ENCODE measurements around the gene PSG5.
"Not testable (repeated sequence)": the region's sequence is repeated elsewhere in the genome, so short reads cannot be mapped to it uniquely, and the experiment has no call there.

PSG5 gene

DNA sequence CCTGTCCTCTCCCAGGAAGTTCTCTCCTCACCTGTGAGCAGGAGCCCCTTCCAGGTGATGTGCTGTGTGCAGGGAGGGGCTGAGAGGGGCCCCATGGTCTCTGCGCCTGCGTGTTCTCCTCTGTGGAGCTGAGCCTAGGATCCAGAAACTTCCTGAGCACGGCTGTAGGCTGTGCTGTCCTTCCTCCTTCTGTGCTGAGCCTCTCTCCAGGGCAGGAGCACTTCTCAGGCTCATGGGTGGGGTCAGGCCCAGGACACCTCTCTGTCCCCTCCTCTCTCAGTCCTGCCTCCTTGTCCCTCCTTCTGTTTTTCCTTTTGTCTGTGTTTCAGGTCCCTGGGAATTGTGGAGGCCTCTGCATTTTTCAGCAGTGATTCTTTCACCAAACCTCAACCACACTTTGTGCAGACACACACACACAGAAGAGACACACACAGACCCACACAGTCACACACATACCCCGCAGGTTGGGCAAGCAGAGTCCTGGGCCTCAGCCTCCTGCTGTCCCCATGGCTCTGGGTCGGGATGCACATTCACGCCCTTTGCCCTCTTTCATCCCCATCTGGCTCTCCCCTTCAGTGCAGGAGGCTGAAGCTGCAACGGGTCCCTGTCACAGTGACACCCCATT lies at the start of gene PSG5:
Gene PSG5 (minus strand): TSS at position 226 of the 625 bp plus-strand sequence. CDS start 131 bp downstream, at position 95.
- H3K4me1 ChIP-seq; H3K36me3 ChIP-seq (replicated peaks); H3K27me3 ChIP-seq (ENCODE audit: low read depth); H3K4me3 ChIP-seq; DNase-seq (ENCODE audit: low spot score in 2 of 2); H3K9me3 ChIP-seq: not testable (repeated sequence)
- in situ Hi-C loops (cut with MboI; ENCODE audit: low sequenced_read_pairs), result loop anchor here (10.0 kb wide), 1 partner anchor 82 kb away; no protein-coding TSS in a partner anchor

DNA sequence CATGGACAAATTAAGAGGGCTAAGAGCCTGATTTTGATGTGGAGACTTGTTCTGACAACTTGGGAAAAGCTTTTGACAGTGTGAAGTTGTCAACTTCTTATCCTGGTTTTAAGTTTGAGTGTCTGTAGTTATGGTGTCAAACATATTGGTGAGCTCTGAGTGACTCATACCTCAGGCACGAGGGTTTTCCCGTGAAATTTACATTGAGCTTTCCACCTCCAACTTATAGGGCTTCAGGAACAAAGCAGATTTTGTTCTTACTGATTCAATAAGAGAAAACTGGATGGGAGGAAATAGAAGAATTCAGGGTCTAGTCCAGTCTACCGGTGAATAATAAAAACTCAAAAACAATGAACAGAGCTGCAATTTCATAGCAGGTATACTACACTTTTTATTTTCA lies 49.4 kb upstream of the PSG5 start:
- not testable (repeated sequence) for H3K27me3 ChIP-seq (ENCODE audit: low read depth); H3K36me3 ChIP-seq (replicated peaks); H3K4me1 ChIP-seq; DNase-seq (ENCODE audit: low spot score in 2 of 2); H3K9me3 ChIP-seq; H3K4me3 ChIP-seq
- in situ Hi-C loops (cut with MboI; ENCODE audit: low sequenced_read_pairs), result loop anchor here (25.0 kb wide), 1 partner anchor 202 kb away; no protein-coding TSS in a partner anchor

DNA sequence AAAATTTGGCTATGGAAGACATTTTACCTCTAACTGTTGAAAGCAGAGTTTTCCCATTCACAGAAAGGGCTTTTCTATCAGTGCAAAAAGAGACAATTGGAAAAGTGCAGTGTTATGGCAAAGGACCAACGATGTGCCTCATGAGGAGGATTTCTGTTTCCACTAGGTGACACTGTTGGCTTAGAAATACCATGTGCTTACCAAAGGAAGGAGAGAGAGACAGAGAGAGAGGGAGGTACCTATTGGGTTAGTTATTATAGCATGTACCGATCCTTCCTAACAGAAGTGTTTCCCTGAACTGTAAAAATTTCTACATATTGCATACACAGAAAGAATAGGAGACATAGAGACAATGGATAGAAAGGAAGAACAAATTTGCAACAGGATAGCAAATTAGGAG lies 43.0 kb upstream of the PSG5 start:
- in situ Hi-C loops (cut with MboI; ENCODE audit: low sequenced_read_pairs), result loop anchor here (25.0 kb wide), 1 partner anchor 208 kb away; no protein-coding TSS in a partner anchor
- DNase-seq (ENCODE audit: low spot score in 2 of 2), result peak; percentile 45 to 71
- Histone ChIP-seq H3K27me3 (ENCODE audit: low read depth) (no peaks in the 10 kb centered on the region), H3K9me3 (no peaks in the 10 kb centered on the region), H3K4me3 (no peak overlapping the region), H3K36me3 (replicated peaks) (no peaks in the 10 kb centered on the region), H3K4me1 (no peaks in the 10 kb centered on the region)

DNA sequence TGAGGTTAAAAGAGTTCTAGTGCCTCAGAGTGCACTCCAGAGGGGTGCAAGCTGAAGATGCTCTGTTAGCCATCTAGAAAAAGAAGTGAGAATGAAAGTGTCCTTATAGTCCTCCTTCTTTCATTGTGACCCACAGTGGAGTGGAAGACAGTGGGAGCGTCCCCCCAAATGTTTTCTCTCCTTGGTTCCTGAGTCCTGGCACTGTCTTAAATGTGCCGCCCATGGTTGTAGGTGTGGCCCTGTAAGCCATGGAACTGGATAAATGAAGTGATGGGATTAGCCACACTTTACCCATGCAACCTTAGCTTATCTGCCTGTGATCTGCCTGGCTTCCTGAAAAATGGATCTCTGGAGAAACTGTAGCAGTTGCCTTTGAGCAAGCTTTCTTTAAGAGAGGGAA lies 42.4 kb upstream of the PSG5 start:
- not testable (repeated sequence) for DNase-seq (ENCODE audit: low spot score in 2 of 2); H3K9me3 ChIP-seq

DNA sequence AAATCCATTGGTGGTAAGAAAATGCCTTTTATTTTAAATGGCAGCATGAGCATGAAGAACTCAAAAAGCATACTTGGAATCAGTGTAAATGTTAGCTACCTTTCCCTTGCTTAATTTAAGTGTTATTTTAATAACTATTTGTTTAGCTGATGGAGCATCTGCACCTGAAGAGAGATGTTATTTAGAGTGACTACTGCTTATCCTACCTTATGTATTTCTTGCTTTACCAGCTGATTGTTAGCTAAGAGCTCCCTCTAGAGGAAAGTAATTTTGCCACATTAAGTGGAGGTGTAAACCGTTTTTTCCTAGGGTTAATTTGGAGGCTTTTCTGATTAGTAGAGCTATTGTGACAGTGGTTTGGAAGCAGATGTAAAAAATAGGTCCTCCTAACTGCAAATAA lies 40.6 kb upstream of the PSG5 start:
- in situ Hi-C loops (cut with MboI; ENCODE audit: low sequenced_read_pairs), result loop anchor here (25.0 kb wide), 1 partner anchor 210 kb away; no protein-coding TSS in a partner anchor
- not testable (repeated sequence) for DNase-seq (ENCODE audit: low spot score in 2 of 2); H3K9me3 ChIP-seq

More for the DNA sequence above, 42.4 kb upstream of the PSG5 start:
- not testable (repeated sequence) for H3K4me3 ChIP-seq; H3K27me3 ChIP-seq (ENCODE audit: low read depth); H3K36me3 ChIP-seq (replicated peaks); H3K4me1 ChIP-seq
- in situ Hi-C loops (cut with MboI; ENCODE audit: low sequenced_read_pairs), result loop anchor here (25.0 kb wide), 1 partner anchor 209 kb away; no protein-coding TSS in a partner anchor

DNA sequence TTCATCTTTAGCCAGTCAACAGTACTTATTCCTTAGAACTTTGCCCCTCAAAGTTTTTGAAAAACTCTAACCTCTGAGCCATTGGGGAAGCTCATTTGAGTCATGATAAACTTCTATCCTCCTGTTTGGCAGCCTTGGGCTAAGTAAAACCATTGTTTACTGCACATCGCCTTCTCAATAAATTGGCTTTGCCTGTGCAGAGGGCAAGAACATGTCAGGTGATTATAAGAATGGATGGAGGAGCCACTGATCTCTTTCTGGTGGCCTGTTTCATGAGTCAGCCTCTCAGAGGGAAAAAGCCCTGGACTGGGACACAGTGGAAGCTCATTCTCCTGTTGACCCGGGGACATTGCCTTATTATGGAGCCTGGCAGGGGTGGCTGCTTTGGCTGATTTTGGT lies 38.5 kb upstream of the PSG5 start:
- DNase-seq (ENCODE audit: low spot score in 2 of 2), result no peak
- Histone ChIP-seq H3K9me3 (no peaks in the 10 kb centered on the region), H3K4me1 (no peaks in the 10 kb centered on the region), H3K36me3 (replicated peaks) (no peaks in the 10 kb centered on the region), H3K4me3 (no peak overlapping the region), H3K27me3 (ENCODE audit: low read depth) (no peaks in the 10 kb centered on the region)
- in situ Hi-C loops (cut with MboI; ENCODE audit: low sequenced_read_pairs), result loop anchor here (25.0 kb wide), 1 partner anchor 212 kb away; no protein-coding TSS in a partner anchor

More for the DNA sequence above, 40.6 kb upstream of the PSG5 start:
- H3K4me1 ChIP-seq; H3K4me3 ChIP-seq; H3K27me3 ChIP-seq (ENCODE audit: low read depth); H3K36me3 ChIP-seq (replicated peaks): not testable (repeated sequence)

DNA sequence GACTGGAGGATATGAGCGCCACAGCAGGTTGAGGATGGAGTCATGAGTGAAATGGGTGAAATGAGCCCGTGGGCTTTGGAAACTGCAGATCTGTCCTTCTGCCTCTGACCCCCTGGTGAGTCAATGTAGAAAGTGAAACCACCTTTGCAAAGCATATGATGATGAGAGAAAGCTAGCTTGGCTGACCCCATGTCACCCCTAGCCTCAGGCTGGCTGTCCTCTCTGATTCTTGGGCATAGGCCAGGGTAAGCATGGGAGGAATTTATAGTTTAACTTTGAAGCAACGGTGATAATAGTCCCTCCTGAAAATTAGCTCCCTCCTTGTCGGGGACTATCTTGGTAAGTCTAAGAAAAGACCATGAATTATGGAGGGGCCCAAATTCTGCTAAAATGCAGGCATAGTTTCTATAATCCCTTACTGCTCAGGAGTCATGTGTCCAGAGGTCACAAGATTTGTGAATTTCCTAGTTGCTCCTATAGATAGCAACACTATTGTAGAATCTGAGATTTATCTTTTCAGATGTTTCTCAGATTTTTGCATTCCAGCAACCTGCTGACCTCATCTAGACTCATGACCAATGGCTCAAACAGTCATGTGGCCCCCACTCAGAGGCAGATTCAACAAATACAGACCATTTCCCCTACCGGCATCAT lies 38.0 kb upstream of the PSG5 start:
- H3K4me1 ChIP-seq; H3K9me3 ChIP-seq; in situ Hi-C loops (cut with MboI; ENCODE audit: low sequenced_read_pairs); H3K36me3 ChIP-seq (replicated peaks); DNase-seq (ENCODE audit: low spot score in 2 of 2); H3K4me3 ChIP-seq; H3K27me3 ChIP-seq (ENCODE audit: low read depth): not testable (repeated sequence)

DNA sequence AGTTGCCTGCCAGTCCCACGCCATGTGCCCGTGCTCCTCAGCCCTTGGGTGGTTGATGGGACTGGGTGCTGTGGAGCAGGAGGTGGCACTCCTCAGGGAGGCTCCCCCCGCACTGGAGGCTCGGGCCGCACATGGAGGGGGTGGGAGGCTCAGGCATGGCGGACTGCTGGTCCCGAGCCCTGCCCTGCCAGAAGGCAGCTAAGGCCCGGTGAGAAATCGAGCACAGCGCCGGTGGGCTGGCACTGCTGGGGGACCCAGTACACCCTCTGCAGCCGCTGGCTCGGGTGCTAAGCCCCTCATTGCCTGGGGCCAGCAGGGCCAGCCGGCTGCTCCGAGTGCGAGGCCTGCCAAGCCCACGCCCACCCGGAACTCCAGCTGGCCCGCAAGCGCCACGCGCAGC lies 35.6 kb upstream of the PSG5 start:
- in situ Hi-C loops (cut with MboI; ENCODE audit: low sequenced_read_pairs); H3K36me3 ChIP-seq (replicated peaks); H3K4me1 ChIP-seq; H3K27me3 ChIP-seq (ENCODE audit: low read depth); H3K9me3 ChIP-seq; DNase-seq (ENCODE audit: low spot score in 2 of 2); H3K4me3 ChIP-seq: not testable (repeated sequence)

DNA sequence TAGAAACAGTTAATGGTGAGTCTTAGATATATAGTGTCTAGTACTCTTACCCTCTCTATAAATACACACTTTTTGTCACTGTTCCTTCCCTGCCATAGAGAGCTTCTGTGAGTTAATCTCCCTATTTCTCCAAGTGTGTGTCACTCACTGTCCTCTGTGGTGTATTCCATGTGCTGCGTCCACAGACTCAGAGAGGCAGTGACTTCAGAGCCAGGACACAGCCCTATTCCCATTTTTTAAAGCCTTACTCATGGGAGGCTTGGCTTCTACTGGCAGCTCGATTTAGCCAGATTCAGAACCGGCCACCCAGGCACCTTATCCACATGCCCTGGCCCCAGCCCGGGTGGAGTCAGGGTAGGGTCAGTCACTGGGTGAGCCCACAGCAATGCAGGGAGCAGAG lies 32.8 kb upstream of the PSG5 start:
- H3K4me3 ChIP-seq; H3K9me3 ChIP-seq; H3K36me3 ChIP-seq (replicated peaks); DNase-seq (ENCODE audit: low spot score in 2 of 2); in situ Hi-C loops (cut with MboI; ENCODE audit: low sequenced_read_pairs); H3K27me3 ChIP-seq (ENCODE audit: low read depth); H3K4me1 ChIP-seq: not testable (repeated sequence)

DNA sequence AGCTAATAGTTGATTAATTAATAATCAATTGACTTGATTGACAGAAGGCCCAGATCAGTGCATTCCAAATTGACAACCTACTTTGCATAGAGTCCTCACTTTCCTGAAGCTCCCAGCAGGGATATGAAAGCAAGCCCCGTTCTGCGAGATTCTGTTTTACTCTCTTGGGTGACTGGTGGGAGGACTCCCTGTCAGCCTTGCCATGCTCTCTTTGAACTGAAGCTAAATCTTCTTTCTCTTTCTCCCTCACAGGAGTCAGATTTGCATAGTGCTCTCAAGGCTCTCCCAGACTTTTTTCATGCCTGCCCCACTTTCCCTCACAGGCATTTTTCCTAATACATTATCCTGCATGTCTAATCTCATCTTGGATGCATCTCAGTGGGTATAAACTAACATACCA lies 29.5 kb upstream of the PSG5 start:
- not testable (repeated sequence) for H3K4me1 ChIP-seq

DNA sequence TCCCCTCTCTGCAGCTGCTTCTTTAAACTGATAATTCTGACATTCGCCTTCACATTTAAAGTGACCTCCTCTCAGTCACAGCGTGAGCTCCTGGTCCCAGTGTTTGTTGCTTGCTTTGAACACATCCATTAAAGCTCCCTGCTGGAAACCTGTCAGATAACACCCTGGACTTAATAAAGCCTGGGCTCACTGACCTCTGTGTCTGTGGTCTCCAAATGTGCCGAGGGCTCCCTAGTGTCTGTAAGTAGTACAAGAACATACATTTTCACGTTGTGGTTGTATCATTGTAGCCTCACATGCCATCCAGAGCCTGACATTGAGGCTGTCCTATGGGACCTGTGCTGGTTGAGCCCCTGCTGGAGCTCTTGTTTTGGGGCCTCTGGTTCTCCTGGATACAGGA lies 21.7 kb upstream of the PSG5 start:
- DNase-seq (ENCODE audit: low spot score in 2 of 2), result no peak
- Histone ChIP-seq H3K4me3 (no peak overlapping the region), H3K27me3 (ENCODE audit: low read depth) (no peaks in the 10 kb centered on the region), H3K4me1 (no peaks in the 10 kb centered on the region), H3K9me3 (no peaks in the 10 kb centered on the region), H3K36me3 (replicated peaks) (no peaks in the 10 kb centered on the region)
- in situ Hi-C loops (cut with MboI; ENCODE audit: low sequenced_read_pairs), result no loop called here

More for the DNA sequence above, 29.5 kb upstream of the PSG5 start:
- DNase-seq (ENCODE audit: low spot score in 2 of 2); in situ Hi-C loops (cut with MboI; ENCODE audit: low sequenced_read_pairs); H3K27me3 ChIP-seq (ENCODE audit: low read depth); H3K9me3 ChIP-seq; H3K36me3 ChIP-seq (replicated peaks); H3K4me3 ChIP-seq: not testable (repeated sequence)

DNA sequence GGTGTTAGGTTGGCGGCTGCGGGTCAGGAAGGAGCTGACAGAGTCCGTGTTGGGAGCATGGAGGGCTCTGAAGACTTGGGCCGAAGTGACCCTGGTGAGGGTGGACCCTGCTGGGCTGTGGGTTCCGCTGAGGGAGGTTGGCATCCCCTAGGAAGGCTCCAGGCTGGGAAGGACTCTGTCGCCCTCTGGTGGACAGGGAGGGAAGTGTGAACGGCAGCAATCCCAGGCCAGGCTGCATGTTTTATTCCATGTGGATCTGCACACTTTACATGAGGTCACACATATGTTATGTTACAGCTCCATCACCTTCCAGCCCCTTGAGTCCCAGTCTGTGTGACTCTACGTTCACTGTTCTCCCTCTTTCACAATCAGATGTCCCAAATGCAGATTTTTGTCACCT lies 20.8 kb upstream of the PSG5 start:
- in situ Hi-C loops (cut with MboI; ENCODE audit: low sequenced_read_pairs); H3K36me3 ChIP-seq (replicated peaks); H3K27me3 ChIP-seq (ENCODE audit: low read depth); H3K9me3 ChIP-seq; H3K4me1 ChIP-seq; H3K4me3 ChIP-seq; DNase-seq (ENCODE audit: low spot score in 2 of 2): not testable (repeated sequence)

DNA sequence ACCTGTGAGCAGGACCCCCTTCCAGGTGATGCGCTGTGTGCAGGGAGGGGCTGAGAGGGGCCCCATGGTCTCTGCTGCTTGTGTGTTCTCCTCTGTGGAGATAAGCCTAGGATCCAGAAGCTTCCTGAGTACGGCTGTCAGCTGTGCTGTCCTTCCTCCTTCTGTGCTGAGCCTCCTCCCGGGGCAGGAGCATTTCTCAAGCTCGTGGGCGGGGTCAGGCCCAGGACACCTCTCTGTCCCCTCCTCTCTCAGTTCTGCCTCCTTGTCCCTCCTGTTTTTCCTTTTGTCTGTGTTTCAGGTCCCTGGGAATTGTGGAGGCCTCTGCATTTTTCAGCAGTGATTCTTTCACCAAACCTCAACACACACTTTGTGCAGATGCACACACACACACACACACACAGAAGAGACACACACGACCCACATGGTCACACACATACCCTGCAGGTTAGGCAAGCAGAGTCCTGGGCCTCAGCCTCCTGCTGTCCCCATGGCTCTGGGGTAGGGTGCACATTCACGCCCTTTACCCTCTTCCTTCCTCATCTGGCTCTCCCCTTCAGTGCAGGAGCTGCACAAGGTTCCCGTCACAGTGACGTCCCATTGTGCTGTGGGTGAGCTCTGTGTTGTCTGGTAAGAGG lies 19.3 kb upstream of the PSG5 start, which contains the start of gene PSG4:
Gene PSG4 (minus strand): TSS at position 168 of the 635 bp plus-strand sequence. CDS start 102 bp downstream, at position 66.
- DNase-seq (ENCODE audit: low spot score in 2 of 2); H3K36me3 ChIP-seq (replicated peaks); H3K27me3 ChIP-seq (ENCODE audit: low read depth); H3K9me3 ChIP-seq; in situ Hi-C loops (cut with MboI; ENCODE audit: low sequenced_read_pairs); H3K4me1 ChIP-seq; H3K4me3 ChIP-seq: not testable (repeated sequence)

DNA sequence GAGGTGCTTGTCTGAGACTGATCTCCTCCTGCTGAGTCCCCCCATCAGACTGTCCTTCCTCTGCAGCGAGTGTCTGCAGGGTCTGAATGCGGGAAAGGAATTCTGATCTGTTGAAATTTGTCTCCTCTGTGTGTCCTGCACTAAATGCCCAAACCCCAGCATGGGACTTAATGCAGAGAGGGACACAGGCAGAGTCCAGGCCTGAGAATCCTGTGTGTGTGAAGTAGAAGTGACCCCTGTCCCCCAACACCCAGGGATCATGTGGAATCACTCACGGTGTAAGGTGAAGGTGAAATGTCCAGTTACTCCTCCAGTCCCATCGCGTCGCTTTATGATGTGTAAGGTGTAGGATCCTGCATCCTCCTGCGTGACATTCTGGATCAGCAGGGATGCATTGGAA lies 17.3 kb upstream of the PSG5 start:
- DNase-seq (ENCODE audit: low spot score in 2 of 2); H3K4me1 ChIP-seq; H3K36me3 ChIP-seq (replicated peaks); H3K9me3 ChIP-seq; in situ Hi-C loops (cut with MboI; ENCODE audit: low sequenced_read_pairs); H3K27me3 ChIP-seq (ENCODE audit: low read depth); H3K4me3 ChIP-seq: not testable (repeated sequence)
